ENCODE measurements around the gene NBR1.
"Not testable (repeated sequence)": the region's sequence is repeated elsewhere in the genome, so short reads cannot be mapped to it uniquely, and the experiment has no call there.

Gene NBR1

DNA sequence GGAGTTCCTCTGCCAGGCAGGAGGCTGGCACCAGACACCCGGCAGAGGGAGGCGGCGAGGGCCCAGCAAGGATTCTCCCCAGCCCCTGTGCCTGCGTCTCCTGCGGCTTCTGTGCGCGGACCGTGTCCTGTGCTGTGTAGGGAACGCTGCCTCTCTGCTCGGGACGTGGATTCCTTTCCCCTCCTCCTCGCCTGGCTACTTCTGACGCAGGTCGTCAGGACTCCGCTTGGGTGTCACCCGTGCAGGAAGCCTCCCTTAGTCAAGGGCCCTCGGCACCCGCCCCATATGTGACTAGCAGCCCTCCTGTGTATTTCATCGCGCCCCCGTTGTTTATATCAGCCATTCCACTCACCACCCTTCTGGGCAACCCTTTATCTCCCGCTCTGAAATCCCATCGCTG lies 75.4 kb downstream of the NBR1 start:
- DNase-seq (ENCODE audit: low spot score) = not testable (repeated sequence)

Data from putamen (tissue), 1 donor.